Left renal cortex interstitium (tissue), 4 donors: ENCODE results near the gene ENO3. TPM values are rescaled to one million over a fixed set of nuclear protein-coding genes. Genes with fewer than 3 reads are reported as not detected.
A peak's percentile ranks its signal among the peaks of the same experiment; 100 is the strongest.

Experiments
- DNase-seq, 4 donors: peaks; one replicate each; pipeline ENCODE4 v3.0.0-alpha.2; 2013; ENCODE audit warnings: low read depth in 4 of 4, low spot score in 2 of 4, missing footprints in 1 of 4
- polyA plus RNA-seq, 4 donors: library from polyadenylated mRNA; unstranded; fragments of 120-200 nt; gene quantifications; one replicate each; pipeline ENCODE4 v1.2.1, GENCODE V29; 2013; ENCODE audit not compliant: insufficient read length in 4 of 4

The ENO3 gene
- polyA plus RNA-seq, 4 donors, result 17.7 to 35.0 (median 26.8) TPM

DNA sequence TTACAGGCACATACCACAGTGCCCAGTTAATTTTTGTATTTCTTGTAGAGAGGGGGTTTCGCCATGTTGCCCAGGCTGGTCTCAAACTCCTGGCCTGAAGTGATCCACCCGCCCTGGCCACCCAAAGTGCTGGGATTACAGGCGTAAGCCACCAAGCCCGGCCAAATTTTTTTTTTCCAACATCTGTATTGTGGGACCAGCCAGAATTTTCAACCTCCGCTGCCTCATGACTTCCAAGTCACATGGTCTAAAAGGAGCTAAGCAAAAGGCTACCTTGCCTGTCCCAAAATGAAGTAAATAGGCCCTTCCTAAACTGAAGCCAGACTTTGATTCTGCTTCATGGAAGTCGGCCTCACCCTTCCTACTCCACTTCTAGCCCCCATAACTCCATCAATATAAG lies 20.9 kb downstream of the ENO3 start:
- DNase-seq, result no peak

DNA sequence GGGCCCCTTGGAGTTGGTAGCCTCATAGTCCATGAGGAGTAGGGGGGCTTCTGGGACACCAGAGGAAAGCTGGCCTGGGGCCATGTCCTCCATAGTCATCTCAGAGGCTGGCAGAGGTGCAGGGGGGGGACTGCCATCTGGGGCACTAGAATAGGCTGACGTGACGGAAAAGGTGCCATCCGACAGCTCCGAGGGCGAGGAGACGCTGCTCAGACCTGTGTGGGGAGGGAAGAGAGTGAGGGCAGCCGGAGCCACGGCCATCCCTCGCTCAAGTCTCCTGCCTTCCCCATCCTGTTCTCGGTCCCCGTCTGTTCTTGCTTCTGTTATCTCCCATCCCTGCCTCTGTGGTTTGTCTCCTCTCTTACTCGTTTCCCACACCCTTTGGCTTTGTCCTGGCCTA lies 21.4 kb downstream of the ENO3 start:
- DNase-seq, result no peak

DNA sequence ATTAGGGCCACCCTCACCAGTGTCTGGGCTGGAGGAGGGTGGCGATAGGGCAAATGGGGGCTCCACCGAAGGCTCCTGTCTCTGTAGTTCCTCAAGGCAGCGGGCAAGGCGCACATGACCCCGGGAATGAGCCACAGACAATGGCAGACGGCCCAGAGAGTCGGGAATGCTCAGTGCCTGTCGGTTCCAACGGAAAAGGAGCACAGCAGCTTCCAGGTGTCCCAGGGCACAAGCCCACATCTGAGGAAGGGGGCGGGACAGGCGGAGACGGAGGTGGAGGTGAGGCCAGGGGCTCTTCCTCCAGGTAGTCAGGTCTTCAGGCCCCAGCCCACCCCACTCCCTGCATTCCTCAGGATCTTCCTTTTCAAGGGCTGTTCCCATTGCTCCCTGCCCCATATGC lies 21.8 kb downstream of the ENO3 start:
- no peak for DNase-seq

DNA sequence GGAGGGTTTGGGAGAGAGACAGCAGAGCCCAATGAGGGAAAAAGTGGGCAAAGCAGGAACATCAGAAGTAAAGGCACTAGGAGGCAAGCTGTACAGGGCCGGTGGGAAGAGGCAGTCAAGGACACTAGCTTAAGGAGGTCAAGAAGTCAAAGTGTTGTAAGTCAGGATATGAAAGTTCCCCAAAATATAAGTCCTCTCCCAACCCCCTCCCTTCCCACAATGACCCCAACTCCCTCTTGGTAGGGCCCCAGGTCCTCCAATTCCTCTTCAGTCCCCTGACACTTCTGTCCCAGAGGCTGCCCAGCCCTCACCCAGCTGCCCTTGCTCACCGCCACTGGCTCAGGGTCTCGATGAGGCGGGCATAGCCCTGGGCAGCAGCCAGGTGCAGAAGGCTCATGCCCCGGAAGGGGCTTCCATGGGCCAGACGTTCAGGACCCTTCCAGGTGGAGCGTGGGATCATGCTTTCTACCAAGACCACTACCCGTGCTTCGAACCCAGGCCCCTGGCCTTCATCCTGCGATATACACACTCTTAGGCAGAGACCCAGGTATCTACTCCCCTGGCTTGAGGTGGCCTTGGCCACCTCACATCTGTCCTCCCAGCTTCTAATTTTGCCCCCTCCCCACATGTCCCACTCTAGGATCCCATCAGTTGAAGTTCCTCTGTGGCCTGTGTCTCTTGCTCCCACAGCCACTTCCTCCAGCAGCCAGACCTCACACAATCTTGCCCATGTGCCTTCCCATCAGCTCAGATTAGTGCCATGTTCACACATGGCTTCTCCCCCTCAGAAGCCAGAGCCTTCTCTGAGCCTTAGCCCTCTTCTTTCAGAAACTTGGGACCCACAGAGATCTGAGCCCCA lies 22.6 kb downstream of the ENO3 start:
- DNase-seq, result no peak

DNA sequence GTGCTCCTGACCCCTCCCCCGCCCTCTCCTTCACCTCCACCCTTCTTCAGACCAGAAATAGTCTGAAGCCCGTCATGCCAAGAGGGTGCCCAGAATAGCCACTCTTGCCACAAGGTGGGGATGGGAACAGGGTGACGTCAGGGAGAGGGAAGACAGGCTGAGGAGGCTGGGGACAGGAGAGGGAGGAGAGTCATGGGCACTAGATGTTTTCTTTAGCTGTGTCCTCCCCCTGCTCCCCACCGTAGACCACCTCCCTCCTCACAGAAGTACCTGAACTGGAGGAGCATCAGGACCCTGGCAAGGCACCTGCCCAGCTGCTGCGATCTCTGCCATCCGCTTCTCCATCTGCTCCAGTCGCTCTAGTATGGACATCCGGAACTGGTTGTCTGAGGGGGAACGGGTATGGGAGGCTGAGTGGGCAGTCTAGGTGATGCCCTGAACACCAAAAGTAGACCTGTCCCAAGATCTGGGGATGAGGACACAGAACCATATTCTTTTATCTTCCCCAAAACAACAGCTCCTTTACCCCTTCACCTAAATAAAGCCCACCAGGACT lies 23.3 kb downstream of the ENO3 start:
- no peak for DNase-seq

DNA sequence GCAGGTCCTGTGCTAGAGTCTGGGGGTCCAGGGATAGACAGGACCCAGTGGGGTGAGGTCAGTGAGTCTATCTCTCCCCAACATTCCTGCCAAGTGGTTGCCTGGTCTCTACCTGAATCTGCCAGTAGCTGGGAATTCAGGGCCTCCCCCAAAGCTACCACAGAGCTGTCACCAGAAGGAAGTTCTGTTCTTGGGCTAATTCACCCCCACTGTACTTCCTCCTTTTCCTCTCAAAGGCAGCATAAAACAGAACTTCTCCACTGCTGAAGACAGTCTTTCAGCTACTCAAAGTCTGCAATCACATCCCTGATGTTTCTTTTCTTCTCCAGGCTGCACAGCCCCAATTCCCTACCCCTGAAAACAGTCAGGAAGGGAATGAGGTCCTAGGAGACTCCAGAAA lies 27.8 kb downstream of the ENO3 start:
- no peak for DNase-seq

DNA sequence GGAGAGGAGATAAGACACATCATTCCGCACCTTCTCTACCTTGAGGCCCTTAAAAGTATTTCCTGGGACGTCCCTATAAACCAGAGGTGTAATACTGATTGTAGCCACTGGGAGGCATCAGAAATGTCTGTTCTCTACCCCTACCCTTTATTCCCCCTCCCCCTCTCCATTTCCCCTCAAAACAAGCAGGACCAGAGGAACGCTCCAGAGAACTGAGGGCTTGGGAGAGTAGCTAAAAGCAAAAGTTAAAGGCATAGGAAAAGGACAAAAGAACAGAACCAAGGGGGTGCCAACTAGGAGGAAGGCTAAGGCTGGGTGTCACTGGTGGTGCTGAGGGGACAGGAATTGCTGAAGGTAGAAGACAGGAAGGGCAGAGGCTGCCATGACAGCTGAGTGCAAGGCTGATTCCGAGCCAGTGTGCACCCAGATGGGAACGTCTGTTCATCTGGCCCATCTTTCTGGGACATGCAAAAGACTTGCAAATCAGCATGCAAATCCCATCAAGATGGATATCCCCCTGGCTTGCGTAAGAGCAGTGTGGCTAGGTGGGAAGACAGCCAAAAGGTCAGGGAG lies 29.8 kb downstream of the ENO3 start:
- DNase-seq, result no peak

DNA sequence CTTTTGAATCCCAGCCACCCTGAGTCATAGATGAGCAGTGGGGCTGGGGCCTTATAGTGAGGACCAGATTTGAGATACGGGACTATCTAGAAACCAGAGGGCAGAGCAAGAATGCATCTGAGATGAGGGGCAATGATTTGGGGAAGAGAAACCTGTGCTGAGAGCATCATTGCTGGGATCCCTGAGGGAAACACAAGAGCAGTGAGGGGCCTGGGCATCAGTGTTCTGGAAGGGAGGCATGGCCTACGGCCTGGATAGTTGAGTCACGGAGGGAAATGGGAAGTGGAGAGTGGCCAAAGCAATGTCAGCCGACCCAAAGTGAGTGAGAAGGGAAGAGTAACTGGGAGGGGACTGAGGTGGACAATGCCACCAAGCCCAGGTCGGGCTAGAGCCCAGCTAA lies 31.4 kb downstream of the ENO3 start:
- DNase-seq, result no peak

DNA sequence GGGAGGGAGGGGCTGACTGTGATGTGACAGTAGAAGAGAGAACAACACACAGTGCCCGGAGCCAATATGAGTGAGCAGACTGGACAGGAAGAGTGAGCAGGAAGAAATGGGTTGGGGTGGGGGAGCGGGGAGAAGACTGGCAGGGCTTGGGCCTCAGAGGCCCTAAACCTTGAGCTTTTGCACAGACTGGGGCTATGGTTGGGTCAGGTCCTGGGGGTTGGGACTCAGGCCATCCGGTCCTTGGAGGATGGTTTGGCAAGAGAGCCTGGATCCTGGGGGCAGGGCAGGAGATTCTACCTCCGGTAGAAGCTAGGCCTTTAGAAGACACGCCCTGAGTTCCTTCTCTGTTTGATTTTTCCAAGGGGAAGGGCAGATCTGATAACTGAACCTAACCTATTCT lies 35.5 kb downstream of the ENO3 start:
- no peak for DNase-seq

DNA sequence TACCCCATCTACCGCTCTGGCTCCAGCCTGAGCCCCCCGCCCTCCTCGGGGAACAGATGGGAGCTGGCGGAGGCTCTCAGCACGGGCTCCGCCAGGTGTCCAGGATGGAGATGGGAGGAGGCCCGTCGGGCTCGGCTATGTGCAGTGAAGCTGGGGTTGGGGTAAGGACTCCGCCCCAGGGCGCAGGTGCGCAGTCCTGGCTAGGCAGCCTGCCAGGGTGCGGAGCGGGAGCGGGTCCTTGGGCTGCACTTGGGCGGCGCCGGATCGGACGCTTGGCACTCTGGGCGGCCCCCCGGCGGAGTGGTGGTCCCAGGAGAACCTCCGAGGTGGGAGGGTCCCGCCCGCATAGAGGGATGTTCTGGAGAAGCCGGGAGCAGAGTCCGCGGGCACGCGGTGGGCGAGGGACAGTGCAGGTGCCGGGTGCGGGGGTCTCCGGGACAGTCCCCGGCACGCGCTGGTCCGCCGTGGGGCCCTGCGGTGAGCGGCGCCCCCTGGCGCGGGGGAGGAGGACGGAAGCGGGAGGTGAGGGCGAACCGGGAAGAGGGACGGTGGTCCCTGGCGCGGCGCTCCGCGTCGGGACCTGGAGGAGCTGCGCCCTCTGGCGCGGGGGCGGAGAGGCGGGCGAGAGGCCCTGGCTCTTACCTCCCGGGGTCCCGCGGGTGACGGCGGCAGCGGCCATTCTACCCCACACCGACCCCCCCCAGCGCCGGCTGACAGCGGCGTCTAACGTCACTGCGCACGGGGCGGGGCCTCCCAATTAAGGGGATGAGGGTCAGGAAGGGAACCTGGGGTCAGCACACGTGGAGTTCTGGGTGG lies 36.2 kb downstream of the ENO3 start, which contains the start of gene CAMTA2:
Gene CAMTA2 (minus strand): TSS at position 725 of the 816 bp plus-strand sequence. CDS start 1,453 bp downstream, outside the sequence.
- no peak for DNase-seq

DNA sequence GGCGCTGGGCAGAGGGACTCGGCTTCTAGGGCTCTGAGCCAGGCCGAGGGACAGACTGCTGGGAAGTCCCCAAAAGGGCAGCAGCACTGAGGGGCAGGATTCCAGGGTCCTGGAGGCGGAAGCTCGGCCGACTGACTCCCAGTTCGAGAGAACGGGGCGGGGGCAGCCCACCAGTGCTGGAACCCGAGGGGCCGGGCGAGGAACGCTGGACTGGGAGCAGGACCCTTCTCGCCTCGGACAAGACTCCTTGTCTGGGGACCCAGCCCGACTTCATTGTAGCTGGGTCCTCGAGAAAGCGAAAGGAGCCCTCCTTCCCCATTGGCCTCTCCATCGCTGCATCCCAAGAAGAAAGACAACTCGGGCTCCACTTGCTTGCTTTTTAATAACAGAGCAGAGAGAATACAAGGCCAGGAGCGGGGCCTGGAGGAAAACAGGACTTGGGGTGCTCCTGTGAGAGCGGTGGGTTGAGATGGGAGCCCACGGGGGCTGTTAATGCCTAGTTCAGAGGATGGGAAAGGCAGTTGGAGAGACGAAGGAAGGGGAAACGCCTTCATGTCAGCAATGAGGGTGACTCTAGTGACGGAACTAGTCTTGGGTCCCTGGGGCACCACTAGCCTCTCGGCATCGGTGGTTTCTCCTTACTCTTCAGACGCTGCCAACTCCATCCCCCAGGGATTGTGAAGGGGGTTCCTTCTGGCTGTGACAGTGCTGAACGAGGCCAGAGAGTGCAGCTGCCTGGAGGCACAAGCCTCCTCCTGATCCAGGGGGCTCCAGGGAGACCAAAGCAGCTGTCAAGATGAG lies 37.0 kb downstream of the ENO3 start:
- DNase-seq, result no peak

DNA sequence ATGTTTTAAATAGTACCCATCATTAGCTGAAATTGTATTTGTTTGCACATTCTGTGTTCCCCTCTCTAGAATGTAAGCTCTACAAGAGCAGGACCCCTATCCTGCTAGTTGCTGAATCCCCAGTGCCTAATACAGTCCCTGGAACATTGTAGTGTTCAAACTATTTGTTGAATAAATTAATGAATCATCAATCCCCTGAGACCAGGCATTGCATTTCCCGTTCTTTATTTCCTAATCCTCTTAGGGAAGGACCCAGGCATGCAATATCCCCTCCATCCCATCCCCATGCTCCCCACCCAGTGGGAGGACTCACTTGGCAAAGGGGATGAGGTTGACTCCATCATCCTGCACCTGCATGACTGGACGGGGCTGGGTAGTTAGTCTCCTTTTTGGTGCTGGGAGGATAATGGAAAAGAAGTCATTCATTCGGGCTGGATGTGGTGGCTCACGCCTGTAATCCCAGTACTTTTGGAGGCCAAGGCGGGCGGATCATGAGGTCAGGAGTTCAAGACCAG lies 43.2 kb downstream of the ENO3 start:
- DNase-seq, result no peak

DNA sequence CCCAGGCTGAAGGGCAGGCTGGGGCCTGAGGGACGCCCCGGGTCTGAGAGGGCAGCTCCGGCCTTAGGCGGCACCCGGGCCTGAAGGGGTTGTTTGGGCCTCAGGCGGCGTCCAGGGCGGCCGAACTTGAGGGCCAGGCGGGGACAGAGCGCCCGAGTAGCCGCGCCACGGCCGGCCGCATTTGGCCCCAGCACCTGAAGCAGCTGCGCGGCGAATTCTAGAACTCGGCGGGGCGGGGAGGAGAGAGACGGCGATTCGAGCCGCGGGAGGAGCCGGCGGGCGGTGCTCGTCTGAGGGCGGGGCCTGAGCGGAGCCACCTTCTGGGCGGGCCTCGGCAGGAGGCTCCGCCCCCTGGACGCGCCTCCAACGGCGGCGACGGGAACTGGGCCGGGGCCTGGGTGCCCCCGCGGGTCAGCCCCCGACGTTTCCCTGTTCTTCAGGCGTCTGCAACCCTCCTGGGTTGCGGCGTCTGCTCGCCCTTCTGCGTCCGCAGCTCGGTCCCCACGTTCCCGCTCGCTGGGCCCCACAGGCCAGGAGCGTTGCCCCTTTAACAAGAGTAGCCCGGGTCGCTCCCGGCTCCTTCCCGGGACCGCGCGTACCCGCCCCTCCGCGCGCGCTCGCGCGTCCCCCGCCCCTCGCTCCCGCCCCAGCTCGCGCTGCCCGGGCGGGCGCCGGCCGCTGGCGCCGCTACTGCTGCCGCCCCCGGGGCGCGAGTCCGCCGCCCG lies 46.5 kb downstream of the ENO3 start, which contains the start of the genes INCA1 and KIF1C:
Gene INCA1 (minus strand): TSS at position 221 of the 725 bp plus-strand sequence. CDS start 3,085 bp downstream, outside the sequence.
Gene KIF1C (plus strand): TSS at position 649 of the 725 bp plus-strand sequence. CDS start 2,297 bp downstream, outside the sequence.
- DNase-seq, result peak; percentile 78 to 87 (median 84)

DNA sequence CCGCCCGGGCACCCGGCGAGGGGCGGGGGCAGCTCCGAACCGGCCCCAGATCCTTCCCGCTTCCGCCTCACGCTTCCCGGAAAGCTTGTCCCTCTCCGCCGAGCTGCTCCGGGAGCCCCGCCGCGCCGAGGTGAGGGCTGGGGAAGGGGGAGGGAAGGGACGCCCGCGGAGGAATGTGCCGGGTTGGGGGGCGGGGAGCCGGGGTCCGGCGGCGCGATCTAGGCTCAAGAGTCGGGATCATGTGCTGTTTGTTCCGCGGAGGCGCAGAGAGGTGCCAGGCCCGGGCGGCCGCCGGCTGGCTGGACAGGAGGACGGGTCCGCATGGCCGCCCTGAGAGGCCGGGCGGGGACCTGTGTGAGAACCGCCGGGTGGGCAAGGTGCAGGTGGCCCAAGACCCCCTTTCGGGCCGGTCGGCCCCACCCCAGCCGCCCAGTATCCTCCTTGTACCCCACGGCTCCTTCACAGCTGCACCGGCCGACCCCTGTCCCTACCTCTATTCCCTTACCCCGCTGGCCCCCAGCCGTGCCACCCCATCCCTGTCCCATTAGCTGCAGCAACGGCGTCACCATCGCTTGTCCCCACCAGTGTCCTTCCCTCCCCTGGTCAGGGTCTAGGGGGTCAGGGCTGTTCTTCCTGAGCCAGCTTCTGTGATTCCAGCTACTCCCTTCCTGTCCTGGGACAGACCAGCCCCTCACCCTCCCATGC lies 47.3 kb downstream of the ENO3 start:
- peak in 1 of 4 donors; percentile 24 for DNase-seq

DNA sequence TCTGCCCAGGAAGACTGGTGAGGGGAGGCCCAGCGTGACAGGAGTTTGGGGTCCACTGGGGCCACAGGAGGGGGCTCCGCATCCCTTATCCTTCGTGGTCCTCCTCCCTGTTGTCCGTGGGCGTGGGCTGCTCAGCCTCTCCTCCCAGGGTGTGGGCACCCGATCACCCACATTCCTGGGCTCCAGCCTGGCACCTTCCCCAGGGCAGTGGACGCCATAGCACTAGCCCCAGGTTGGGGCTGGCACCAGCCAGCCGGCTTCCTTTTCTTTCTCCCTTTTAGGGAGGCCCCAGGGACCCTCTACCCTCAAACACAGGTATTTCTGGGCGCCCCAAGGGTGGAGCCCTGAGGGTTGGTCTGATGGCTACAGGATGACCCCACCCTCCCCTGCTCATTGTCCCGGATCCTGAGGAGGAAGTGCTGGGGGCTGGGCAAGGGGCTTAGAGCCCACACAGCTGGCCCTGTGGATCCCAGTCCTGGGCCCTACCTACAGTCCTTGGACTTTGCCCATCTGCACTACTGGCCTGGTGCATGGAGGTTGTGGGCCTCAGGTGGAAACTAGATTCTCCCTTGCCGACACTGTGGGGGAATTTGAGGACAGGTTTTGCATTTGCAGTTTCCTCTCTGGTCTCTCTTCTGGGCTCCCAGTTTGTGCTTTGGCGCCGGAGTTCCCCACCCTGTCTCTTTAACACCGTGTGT lies 48.0 kb downstream of the ENO3 start:
- no peak for DNase-seq

DNA sequence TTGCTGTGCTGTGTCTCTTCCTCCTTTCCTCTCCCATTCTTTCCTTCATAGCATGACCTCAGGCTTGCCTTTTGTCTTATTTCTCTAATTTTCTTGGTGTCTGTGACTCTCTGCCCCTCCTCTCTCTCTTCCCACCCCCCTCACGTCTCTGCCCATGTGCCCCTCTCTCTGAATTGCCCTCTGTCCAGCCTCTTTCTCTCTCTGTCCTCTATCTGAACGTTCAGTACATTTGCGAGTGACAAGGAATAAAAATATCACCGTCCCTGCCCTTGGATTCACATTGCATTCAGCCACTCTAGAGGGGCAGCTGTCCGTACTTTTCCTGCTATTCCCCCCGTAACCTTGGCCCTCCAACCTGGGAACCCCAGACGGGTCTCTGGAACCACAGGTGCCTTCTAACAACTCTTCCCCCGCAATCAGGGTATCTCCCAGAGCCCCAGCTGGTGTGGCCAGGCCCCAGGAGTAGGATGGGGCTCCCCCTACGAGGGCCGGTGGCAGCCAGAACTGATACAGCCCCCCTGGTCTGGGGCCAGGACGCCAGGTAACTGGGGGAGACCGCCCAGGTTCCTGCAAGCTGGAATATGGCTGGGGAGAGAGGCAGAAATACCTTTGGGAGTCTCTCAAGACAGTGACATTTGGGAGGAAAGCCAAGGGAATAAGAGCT lies 48.6 kb downstream of the ENO3 start:
- no peak for DNase-seq

DNA sequence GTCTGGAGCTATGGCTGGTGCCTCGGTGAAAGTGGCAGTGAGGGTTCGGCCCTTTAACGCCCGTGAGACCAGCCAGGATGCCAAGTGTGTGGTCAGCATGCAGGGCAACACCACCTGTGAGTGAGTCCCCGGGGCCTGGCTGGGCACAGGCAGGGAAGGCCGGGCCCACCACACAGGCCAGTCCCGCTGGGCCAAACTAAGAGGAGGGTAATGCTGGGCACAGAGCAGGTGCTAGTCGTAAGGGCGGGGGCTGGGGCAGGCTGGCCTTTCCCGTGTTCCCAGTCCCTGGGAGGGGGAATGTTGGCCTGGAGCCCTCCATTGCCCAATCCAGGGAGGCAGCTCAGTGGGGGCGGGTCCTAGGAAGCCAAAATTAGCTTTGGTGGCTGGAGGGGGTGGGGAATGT lies 49.3 kb downstream of the ENO3 start:
- DNase-seq, result no peak
